ENCODE data around the gene PROSER1.

PROSER1 gene

GRCh38 chr13:38960175-38960574, 77.7 kb downstream of the PROSER1 start:
- no peak overlapping the region for H3K4me3 ChIP-seq (ENCODE audit: low read depth, low read length)
- no peak for TF ChIP-seq CTCF (IDR thresholded peaks at IDR 0.05; ENCODE audit: borderline replicate concordance, insufficient read depth, low read depth, low read length)
